Naive thymus-derived CD4-positive, alpha-beta T cell (primary cell): ENCODE data around the gene DACH2. TPM values are rescaled to one million over a fixed set of nuclear protein-coding genes. Genes with fewer than 3 reads are reported as not detected.
"Not testable (repeated sequence)": the region's sequence is repeated elsewhere in the genome, so short reads cannot be mapped to it uniquely, and the experiment has no call there.

ENCODE experiments used
- ATAC-seq: fragments of 150-1000 bp; cut with Tn5 transposase; 2 replicates; pipeline ENCODE4 v1.10.0; 2021; ENCODE audit warnings: mild to moderate bottlenecking, moderate library complexity
- CTCF ChIA-PET: fragments of 350-600 bp; sonication (Branson Sonifier 250); formaldehyde crosslinking; loops from one replicate; lab custom pipeline; 2021; ENCODE audit warnings: antibody characterized with exemption; lab: Charles Lee
- POLR2A ChIA-PET: fragments of 350-600 bp; sonication (Branson Sonifier 250); formaldehyde crosslinking; loops from one replicate; lab custom pipeline; 2021; ENCODE audit warnings: antibody characterized with exemption, inconsistent platforms; lab: Charles Lee
- DNase-seq, 9 donors: peaks; one replicate each; pipeline versions ENCODE4 v3.0.0 to v3.0.0-alpha.2; 2020 to 2022; ENCODE audit warnings: mixed read lengths in 1 of 9
- H3K27ac ChIP-seq: one replicate; pipeline ENCODE4 v1.7.0; 2013; ENCODE audit warnings: mild to moderate bottlenecking, low read depth, low read length, moderate library complexity
- H3K27me3 ChIP-seq, 2 donors: one replicate each; pipeline ENCODE4 v1.7.0; 2013; ENCODE audit warnings: low read length in 2 of 2, mild to moderate bottlenecking in 2 of 2, moderate library complexity in 2 of 2; ENCODE audit not compliant: control insufficient read depth in 2 of 2, insufficient read depth in 2 of 2
- H3K36me3 ChIP-seq, 3 experiments: 1 replicate in 2 of 3; 2 replicates in 1 of 3; pipeline ENCODE4 v1.7.0; 2013; ENCODE audit warnings: low read length in 3 of 3, mild to moderate bottlenecking in 3 of 3, moderate library complexity in 1 of 3; ENCODE audit not compliant: insufficient read depth in 3 of 3, control insufficient read depth in 2 of 3
- H3K4me1 ChIP-seq, 2 donors: one replicate each; pipeline ENCODE4 v1.7.0; 2013; ENCODE audit warnings: low read length in 2 of 2, mild to moderate bottlenecking in 2 of 2, moderate library complexity in 1 of 2; ENCODE audit not compliant: control insufficient read depth in 2 of 2, insufficient read depth in 2 of 2
- H3K4me3 ChIP-seq: 2 replicates; pipeline ENCODE4 v1.7.0; 2013; ENCODE audit warnings: mild to moderate bottlenecking, low read length
- H3K9me3 ChIP-seq, 3 experiments: 1 replicate in 2 of 3; 2 replicates in 1 of 3; pipeline ENCODE4 v1.7.0; 2013; ENCODE audit warnings: low read length in 3 of 3; ENCODE audit not compliant: control insufficient read depth in 2 of 3
- H3K27ac Mint-ChIP-seq, 9 donors: one replicate each; pipeline ENCODE4 v1.8.0; 2020 to 2022; ENCODE audit warnings: mixed read lengths in 9 of 9, mild to moderate bottlenecking in 8 of 9, moderate library complexity in 5 of 9, inconsistent platforms in 2 of 9
- H3K27me3 Mint-ChIP-seq, 5 donors: one replicate each; pipeline ENCODE4 v1.8.0; 2021 to 2022; ENCODE audit warnings: mixed read lengths in 5 of 5, mild to moderate bottlenecking in 1 of 5
- H3K36me3 Mint-ChIP-seq, 5 donors: one replicate each; pipeline ENCODE4 v1.8.0; 2020 to 2022; ENCODE audit warnings: mixed read lengths in 5 of 5, mild to moderate bottlenecking in 3 of 5, inconsistent platforms in 1 of 5
- H3K4me1 Mint-ChIP-seq, 7 donors: one replicate each; pipeline ENCODE4 v1.8.0; 2020 to 2022; ENCODE audit warnings: mixed read lengths in 7 of 7, mild to moderate bottlenecking in 3 of 7, inconsistent platforms in 1 of 7
- H3K4me3 Mint-ChIP-seq, 10 donors: one replicate each; pipeline ENCODE4 v1.8.0; 2020 to 2022; ENCODE audit warnings: mild to moderate bottlenecking in 10 of 10, mixed read lengths in 10 of 10, moderate library complexity in 6 of 10, inconsistent platforms in 2 of 10
- H3K9me3 Mint-ChIP-seq, 11 donors: one replicate each; pipeline ENCODE4 v1.8.0; 2020 to 2022; ENCODE audit warnings: mixed read lengths in 11 of 11, mild to moderate bottlenecking in 4 of 11, inconsistent platforms in 1 of 11, moderate library complexity in 1 of 11
- intact Hi-C, 2 donors: fragments of 100-400 bp; cut with micrococcal nuclease; formaldehyde crosslinking; loops; one replicate each; pipeline ENCODE4 v1.15.1; 2023
- polyA plus RNA-seq, 2 donors: library from polyadenylated mRNA; unstranded; fragments of 300-500 nt; fragmentation: Illumina TruSeq; gene quantifications; one replicate each; pipeline ENCODE4 v1.2.3, GENCODE V29; 2021
- total RNA-seq, 6 experiments: library from RNA in 5 of 6; stranded (reverse) in 5 of 6; gene quantifications; 1 replicate in 5 of 6; 2 replicates in 1 of 6; pipeline ENCODE4 v1.2.3 and lab custom pipeline; 2021 to 2026

DACH2 gene
- total and polyA plus RNA-seq, 7 experiments from 2014 or later = not detected

- H3K36me3 Mint-ChIP-seq, intact Hi-C loops, ATAC-seq, H3K9me3 Mint-ChIP-seq, H3K4me3 ChIP-seq, H3K4me1 Mint-ChIP-seq, POLR2A ChIA-PET, H3K4me1 ChIP-seq, H3K27me3 ChIP-seq, DNase-seq, H3K27me3 Mint-ChIP-seq, CTCF ChIA-PET, H3K9me3 ChIP-seq, H3K36me3 ChIP-seq, H3K27ac Mint-ChIP-seq, H3K4me3 Mint-ChIP-seq, H3K27ac ChIP-seq: not testable (repeated sequence)
Measured at GRCh38 chrX:86181325-86181724, 33.1 kb downstream of the DACH2 start.

- intact Hi-C loops = loop anchor here in 1 of 2 donors (1.0 kb wide), 1 partner anchor 60 kb away; no protein-coding TSS in a partner anchor
- ATAC-seq (no peak), DNase-seq (no peak)
- Histone ChIP-seq H3K27ac (no peak overlapping the region), H3K36me3 (no peaks in the 10 kb centered on the region), H3K4me1 (no peaks in the 10 kb centered on the region), H3K27me3 (no peaks in the 10 kb centered on the region), H3K4me3 (no peak overlapping the region), H3K9me3 (no peaks in the 10 kb centered on the region)
- ChIA-PET CTCF (no interaction called here), POLR2A (no interaction called here)
- H3K27ac Mint-ChIP-seq = no peak overlapping the region
- H3K4me3 Mint-ChIP-seq = no peak overlapping the region
- no peaks in the 10 kb centered on the region for H3K4me1 Mint-ChIP-seq
- peaks cover 0 to 8% (median 2%) of the 10 kb centered on the region in 11 donors for H3K9me3 Mint-ChIP-seq
- H3K36me3 Mint-ChIP-seq = no peaks in the 10 kb centered on the region
- no peaks in the 10 kb centered on the region for H3K27me3 Mint-ChIP-seq
Measured at GRCh38 chrX:86192827-86193226, 44.6 kb downstream of the DACH2 start.

GRCh38 chrX:86194758-86195157 lies 46.5 kb downstream of the DACH2 start:
- peaks cover 0 to 8% (median 2%) of the 10 kb centered on the region in 11 donors for H3K9me3 Mint-ChIP-seq
- no peaks in the 10 kb centered on the region for H3K4me1 Mint-ChIP-seq
- no peaks in the 10 kb centered on the region for H3K36me3 Mint-ChIP-seq
- H3K4me3 Mint-ChIP-seq = no peak overlapping the region
- ChIA-PET CTCF (no interaction called here), POLR2A (no interaction called here)
- no peaks in the 10 kb centered on the region for H3K27me3 ChIP-seq
- ATAC-seq (no peak), DNase-seq (no peak)
- intact Hi-C loops = no loop called here
- no peak overlapping the region for H3K4me3 ChIP-seq
- H3K27ac Mint-ChIP-seq = no peak overlapping the region
- H3K27me3 Mint-ChIP-seq = no peaks in the 10 kb centered on the region
- H3K27ac ChIP-seq = no peak overlapping the region
- no peaks in the 10 kb centered on the region for H3K36me3 ChIP-seq
- H3K4me1 ChIP-seq = no peaks in the 10 kb centered on the region
- H3K9me3 ChIP-seq = no peaks in the 10 kb centered on the region

- H3K27me3 Mint-ChIP-seq = no peaks in the 10 kb centered on the region
- no peaks in the 10 kb centered on the region for H3K27me3 ChIP-seq
- DNase-seq = no peak
- ATAC-seq = no peak
- H3K4me3 Mint-ChIP-seq = no peak overlapping the region
- H3K36me3 ChIP-seq = no peaks in the 10 kb centered on the region
- H3K4me3 ChIP-seq = no peak overlapping the region
- ChIA-PET POLR2A (no interaction called here), CTCF (no interaction called here)
- H3K9me3 ChIP-seq = no peaks in the 10 kb centered on the region
- no peaks in the 10 kb centered on the region for H3K4me1 Mint-ChIP-seq
- H3K27ac Mint-ChIP-seq = no peak overlapping the region
- intact Hi-C loops = no loop called here
- no peak overlapping the region for H3K27ac ChIP-seq
- no peaks in the 10 kb centered on the region for H3K4me1 ChIP-seq
- peaks cover 0 to 8% (median 2%) of the 10 kb centered on the region in 11 donors for H3K9me3 Mint-ChIP-seq
- H3K36me3 Mint-ChIP-seq = no peaks in the 10 kb centered on the region
Measured at GRCh38 chrX:86195343-86195742, 47.1 kb downstream of the DACH2 start.

- POLR2A ChIA-PET = no interaction called here
- H3K4me3 ChIP-seq = no peak overlapping the region
- H3K27ac Mint-ChIP-seq = no peak overlapping the region
- H3K4me1 Mint-ChIP-seq = no peaks in the 10 kb centered on the region
- intact Hi-C loops = no loop called here
- H3K9me3 Mint-ChIP-seq = peaks cover 0 to 8% (median 2%) of the 10 kb centered on the region in 11 donors
- no peaks in the 10 kb centered on the region for H3K9me3 ChIP-seq
- no peaks in the 10 kb centered on the region for H3K4me1 ChIP-seq
- H3K36me3 ChIP-seq = no peaks in the 10 kb centered on the region
- no peaks in the 10 kb centered on the region for H3K36me3 Mint-ChIP-seq
- ATAC-seq (no peak), DNase-seq (no peak)
- H3K27ac ChIP-seq = no peak overlapping the region
- no peak overlapping the region for H3K4me3 Mint-ChIP-seq
- CTCF ChIA-PET = no interaction called here
- H3K27me3 Mint-ChIP-seq = no peaks in the 10 kb centered on the region
- no peaks in the 10 kb centered on the region for H3K27me3 ChIP-seq
Measured at GRCh38 chrX:86197815-86198214, 49.6 kb downstream of the DACH2 start.

- H3K4me3 ChIP-seq = no peak overlapping the region
- H3K9me3 ChIP-seq = no peaks in the 10 kb centered on the region
- no peak overlapping the region for H3K27ac ChIP-seq
- H3K4me1 ChIP-seq = no peaks in the 10 kb centered on the region
- H3K27me3 Mint-ChIP-seq = no peaks in the 10 kb centered on the region
- no peak overlapping the region for H3K4me3 Mint-ChIP-seq
- H3K9me3 Mint-ChIP-seq = no peaks in the 10 kb centered on the region
- POLR2A ChIA-PET = no interaction called here
- intact Hi-C loops = no loop called here
- no peaks in the 10 kb centered on the region for H3K4me1 Mint-ChIP-seq
- CTCF ChIA-PET = no interaction called here
- H3K36me3 Mint-ChIP-seq = no peaks in the 10 kb centered on the region
- DNase-seq (no peak), ATAC-seq (no peak)
- no peaks in the 10 kb centered on the region for H3K27me3 ChIP-seq
- H3K27ac Mint-ChIP-seq = no peak overlapping the region
- H3K36me3 ChIP-seq = no peaks in the 10 kb centered on the region
Measured at GRCh38 chrX:86210772-86211171, 62.5 kb downstream of the DACH2 start.

- Histone ChIP-seq H3K36me3 (no peaks in the 10 kb centered on the region), H3K9me3 (no peaks in the 10 kb centered on the region), H3K4me1 (no peaks in the 10 kb centered on the region), H3K27ac (no peak overlapping the region), H3K4me3 (no peak overlapping the region), H3K27me3 (no peaks in the 10 kb centered on the region)
- H3K9me3 Mint-ChIP-seq = peaks cover 0 to 3% (median 0%) of the 10 kb centered on the region in 11 donors
- no peaks in the 10 kb centered on the region for H3K4me1 Mint-ChIP-seq
- no peak for DNase-seq
- intact Hi-C loops = no loop called here
- no peak for ATAC-seq
- no peak overlapping the region for H3K27ac Mint-ChIP-seq
- ChIA-PET POLR2A (no interaction called here), CTCF (no interaction called here)
- H3K4me3 Mint-ChIP-seq = no peak overlapping the region
- H3K27me3 Mint-ChIP-seq = no peaks in the 10 kb centered on the region
- no peaks in the 10 kb centered on the region for H3K36me3 Mint-ChIP-seq
Measured at GRCh38 chrX:86215260-86215659, 67.0 kb downstream of the DACH2 start.
